Thyroid gland (tissue), 4 donors: Measurements from ENCODE around the gene C21orf58.
"Not testable (repeated sequence)": the region's sequence is repeated elsewhere in the genome, so short reads cannot be mapped to it uniquely, and the experiment has no call there.

Source experiments
- POLR2A ChIP-seq, 2 donors: fragments of 450-650 bp; IDR thresholded peaks; one replicate each; pipeline ENCODE4 v1.6.1; 2017; ENCODE audit warnings: antibody characterized with exemption in 2 of 2, mild to moderate bottlenecking in 2 of 2, moderate library complexity in 1 of 2
- TF ChIP-seq, protein P1 (sequence below), 6 experiments: fragments of 200-600 bp in 3 of 6; fragments of 450-650 bp in 3 of 6; sonication (generic) in 3 of 6; IDR thresholded peaks; one replicate each; pipeline ENCODE4 v1.5.1; 2016 to 2019; ENCODE audit warnings: antibody characterized with exemption in 6 of 6, mild to moderate bottlenecking in 2 of 6, inconsistent platforms in 1 of 6, moderate library complexity in 1 of 6

DNA sequence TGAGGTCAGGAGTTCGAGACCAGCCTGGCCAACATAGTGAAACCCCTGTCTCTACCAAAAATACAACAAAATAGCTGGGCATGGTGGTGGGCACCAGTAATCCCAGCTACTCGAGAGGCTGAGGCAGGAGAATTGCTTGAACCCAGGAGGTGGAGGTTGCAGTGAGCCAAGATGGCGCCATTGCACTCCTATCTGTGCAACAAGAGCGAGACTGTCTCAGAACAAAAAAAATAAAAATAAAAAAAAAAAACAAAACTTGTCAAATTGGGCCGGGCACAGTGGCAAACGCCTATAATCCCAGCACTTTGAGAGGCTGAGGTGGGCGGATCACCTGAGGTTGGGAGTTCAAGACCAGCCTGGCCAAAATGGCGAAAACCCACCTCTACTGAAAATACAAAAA is 13.4 kb downstream of the C21orf58 start:
- TF ChIP-seq, protein P1, sequence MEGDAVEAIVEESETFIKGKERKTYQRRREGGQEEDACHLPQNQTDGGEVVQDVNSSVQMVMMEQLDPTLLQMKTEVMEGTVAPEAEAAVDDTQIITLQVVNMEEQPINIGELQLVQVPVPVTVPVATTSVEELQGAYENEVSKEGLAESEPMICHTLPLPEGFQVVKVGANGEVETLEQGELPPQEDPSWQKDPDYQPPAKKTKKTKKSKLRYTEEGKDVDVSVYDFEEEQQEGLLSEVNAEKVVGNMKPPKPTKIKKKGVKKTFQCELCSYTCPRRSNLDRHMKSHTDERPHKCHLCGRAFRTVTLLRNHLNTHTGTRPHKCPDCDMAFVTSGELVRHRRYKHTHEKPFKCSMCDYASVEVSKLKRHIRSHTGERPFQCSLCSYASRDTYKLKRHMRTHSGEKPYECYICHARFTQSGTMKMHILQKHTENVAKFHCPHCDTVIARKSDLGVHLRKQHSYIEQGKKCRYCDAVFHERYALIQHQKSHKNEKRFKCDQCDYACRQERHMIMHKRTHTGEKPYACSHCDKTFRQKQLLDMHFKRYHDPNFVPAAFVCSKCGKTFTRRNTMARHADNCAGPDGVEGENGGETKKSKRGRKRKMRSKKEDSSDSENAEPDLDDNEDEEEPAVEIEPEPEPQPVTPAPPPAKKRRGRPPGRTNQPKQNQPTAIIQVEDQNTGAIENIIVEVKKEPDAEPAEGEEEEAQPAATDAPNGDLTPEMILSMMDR (IDR thresholded peaks at IDR 0.05): not testable (repeated sequence)
- not testable (repeated sequence) for TF ChIP-seq POLR2A (IDR thresholded peaks at IDR 0.05)
